ENCODE results near the gene FAHD2B.
"Not testable (repeated sequence)": the region's sequence is repeated elsewhere in the genome, so short reads cannot be mapped to it uniquely, and the experiment has no call there.

Gene FAHD2B

GRCh38 chr2:97094772-97095611, at the start of gene FAHD2B:
Gene FAHD2B (minus strand): TSS chr2:97094882. CDS start chr2:97091706, 3,176 bp downstream.
- DNase-seq (ENCODE audit: low read depth in 3 of 3) = peak; percentile 70 to 85 (median 70)

- not testable (repeated sequence) for DNase-seq (ENCODE audit: low read depth in 3 of 3)
Measured at GRCh38 chr2:97144016-97144415, 49.3 kb upstream of the FAHD2B start.

- not testable (repeated sequence) for DNase-seq (ENCODE audit: low read depth in 3 of 3)
Measured at GRCh38 chr2:97129090-97129489, 34.4 kb upstream of the FAHD2B start.

- not testable (repeated sequence) for DNase-seq (ENCODE audit: low read depth in 3 of 3)
Measured at GRCh38 chr2:97113882-97114255, 19.2 kb upstream of the FAHD2B start.

- DNase-seq (ENCODE audit: low read depth in 3 of 3) = peak; percentile 60 to 86 (median 76)
Measured at GRCh38 chr2:97113050-97113881, 18.6 kb upstream of the FAHD2B start, which contains the start of gene ANKRD36. Gene ANKRD36 (plus strand): TSS chr2:97113153. CDS start chr2:97113740, 587 bp downstream.

GRCh38 chr2:97112320-97113049, 17.8 kb upstream of the FAHD2B start:
- DNase-seq (ENCODE audit: low read depth in 3 of 3) = peak; percentile 11 to 45 (median 29)

GRCh38 chr2:97111246-97111645, 16.6 kb upstream of the FAHD2B start:
- not testable (repeated sequence) for DNase-seq (ENCODE audit: low read depth in 3 of 3)

GRCh38 chr2:97106878-97107277, 12.2 kb upstream of the FAHD2B start:
- DNase-seq (ENCODE audit: low read depth in 3 of 3) = not testable (repeated sequence)

GRCh38 chr2:97098786-97099372, 4.2 kb upstream of the FAHD2B start:
- not testable (repeated sequence) for DNase-seq (ENCODE audit: low read depth in 3 of 3)

GRCh38 chr2:97095661-97096060, 979 bp upstream of the FAHD2B start:
- DNase-seq (ENCODE audit: low read depth in 3 of 3) = no peak

- DNase-seq (ENCODE audit: low read depth in 3 of 3) = not testable (repeated sequence)
Measured at GRCh38 chr2:97093983-97094771, 505 bp downstream of the FAHD2B start.

- not testable (repeated sequence) for DNase-seq (ENCODE audit: low read depth in 3 of 3)
Measured at GRCh38 chr2:97092946-97093345, 1.7 kb downstream of the FAHD2B start.

- DNase-seq (ENCODE audit: low read depth in 3 of 3) = not testable (repeated sequence)
Measured at GRCh38 chr2:97088706-97089105, 6.0 kb downstream of the FAHD2B start.

- not testable (repeated sequence) for DNase-seq (ENCODE audit: low read depth in 3 of 3)
Measured at GRCh38 chr2:97085093-97085492, 9.6 kb downstream of the FAHD2B start.

GRCh38 chr2:97083516-97083915, 11.2 kb downstream of the FAHD2B start:
- not testable (repeated sequence) for DNase-seq (ENCODE audit: low read depth in 3 of 3)

- DNase-seq (ENCODE audit: low read depth in 3 of 3) = not testable (repeated sequence)
Measured at GRCh38 chr2:97082206-97082605, 12.5 kb downstream of the FAHD2B start.

GRCh38 chr2:97080855-97081254, 13.8 kb downstream of the FAHD2B start:
- not testable (repeated sequence) for DNase-seq (ENCODE audit: low read depth in 3 of 3)

GRCh38 chr2:97077213-97077612, 17.5 kb downstream of the FAHD2B start:
- DNase-seq (ENCODE audit: low read depth in 3 of 3) = not testable (repeated sequence)

GRCh38 chr2:97070915-97071314, 23.8 kb downstream of the FAHD2B start:
- DNase-seq (ENCODE audit: low read depth in 3 of 3) = not testable (repeated sequence)

- not testable (repeated sequence) for DNase-seq (ENCODE audit: low read depth in 3 of 3)
Measured at GRCh38 chr2:97068722-97069121, 26.0 kb downstream of the FAHD2B start.

Data from stimulated activated CD4-positive, alpha-beta T cell treated with anti-CD3 and anti-CD28 coated beads, TNF-alpha, amount 100 ng/mL, for 24 hours (primary cell).